Stimulated activated CD4-positive, alpha-beta T cell treated with anti-CD3 and anti-CD28 coated beads, Interleukin-1b, Interleukin-23, amount 100 ng/mL, for 4 hours (primary cell): ENCODE results near the gene VWDE.
"Not testable (repeated sequence)": the region's sequence is repeated elsewhere in the genome, so short reads cannot be mapped to it uniquely, and the experiment has no call there.

ENCODE experiments used
- DNase-seq, 2 donors: peaks; one replicate each; pipeline ENCODE4 v3.0.0-alpha.2; 2020; ENCODE audit warnings: low read depth in 2 of 2

The VWDE gene

DNA sequence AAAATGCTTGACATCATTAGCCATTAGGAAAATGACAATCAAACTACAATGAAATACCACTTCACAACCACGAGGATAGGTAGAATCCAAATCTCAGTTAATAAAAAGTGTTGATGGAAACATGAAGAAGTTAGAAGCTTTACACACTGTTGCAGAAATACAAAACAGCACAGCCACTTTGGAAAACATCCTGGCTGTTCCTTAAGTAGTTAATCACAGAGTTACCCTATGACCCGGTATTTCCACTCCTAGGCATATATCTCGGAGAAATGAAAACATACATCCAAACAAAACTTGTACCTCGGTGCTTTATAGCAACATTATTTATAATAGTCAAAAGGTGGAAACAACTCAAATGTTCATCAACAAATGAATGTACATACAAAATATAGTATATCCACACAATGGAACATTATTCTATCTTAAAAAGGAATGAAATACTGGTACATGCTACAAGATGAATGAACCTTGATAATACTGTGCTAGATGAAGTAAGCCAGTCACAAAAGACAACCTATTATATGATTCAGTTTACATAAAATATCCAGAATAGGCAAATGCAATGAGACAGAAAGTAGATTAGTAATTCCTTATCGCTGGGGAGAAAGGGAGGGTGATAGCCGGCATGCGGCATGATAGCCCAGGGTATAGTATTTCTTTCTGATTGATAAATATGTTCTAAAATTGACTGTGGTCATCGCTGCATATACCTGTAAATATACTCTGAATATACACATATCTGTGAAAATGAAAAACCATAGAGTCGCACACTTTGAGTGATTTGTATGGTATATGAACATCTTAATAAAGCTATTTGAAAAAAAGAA lies 1.9 kb downstream of the VWDE start:
- no peak for DNase-seq

DNA sequence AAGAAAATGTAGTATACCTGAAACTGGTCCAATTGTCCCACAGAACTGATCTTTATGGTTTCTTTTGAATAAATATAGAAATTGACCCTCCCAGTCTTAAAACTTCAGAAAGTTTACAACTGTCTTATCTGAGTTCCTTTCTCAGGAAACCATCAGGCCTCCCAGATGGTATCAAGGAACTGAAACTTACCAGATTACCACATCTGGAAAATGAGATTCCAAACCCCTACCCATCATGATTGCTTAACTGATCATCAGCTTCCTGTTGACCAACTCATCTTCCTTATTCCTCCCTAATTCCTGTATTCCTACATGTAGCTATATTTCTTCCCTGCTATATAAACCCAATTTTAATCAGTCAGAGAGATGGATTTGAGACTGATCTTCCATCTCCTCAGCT lies 5.5 kb downstream of the VWDE start:
- no peak for DNase-seq

DNA sequence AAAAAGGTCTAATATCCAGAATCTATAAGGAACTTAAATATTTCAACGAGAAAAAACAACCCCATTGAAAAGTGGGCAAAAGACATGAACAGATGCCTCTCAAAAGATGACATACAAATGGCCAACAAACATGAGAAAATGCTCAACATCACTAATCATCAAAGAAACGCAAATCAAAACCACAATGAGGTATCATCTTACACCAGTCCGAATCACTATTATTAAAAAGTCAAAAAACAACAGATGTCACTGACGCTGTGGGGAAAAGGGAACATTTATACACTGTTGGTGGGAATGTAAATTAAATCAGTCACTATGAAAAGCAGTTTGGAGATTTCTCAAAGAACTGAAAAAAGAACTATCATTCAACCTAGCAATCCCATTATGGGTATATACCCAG lies 6.0 kb downstream of the VWDE start:
- no peak for DNase-seq

DNA sequence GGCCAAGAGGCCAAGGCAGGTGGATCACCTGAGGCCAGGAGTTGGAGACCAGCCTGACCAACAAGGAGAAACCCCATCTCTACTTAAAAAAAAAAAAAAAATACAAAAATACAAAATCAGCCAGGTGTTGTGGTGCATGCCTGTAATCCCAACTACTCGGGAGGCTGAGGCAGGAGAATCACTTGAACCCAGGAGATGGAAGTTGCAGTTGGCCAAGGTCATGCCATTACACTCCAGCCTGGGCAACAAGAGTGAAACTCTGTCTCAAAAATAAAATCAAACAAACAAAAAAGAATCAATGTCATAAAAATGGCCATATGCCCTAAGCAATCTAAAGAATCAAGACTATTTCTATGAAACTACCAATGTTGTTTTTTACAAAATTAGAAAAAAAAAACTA lies 7.0 kb downstream of the VWDE start:
- not testable (repeated sequence) for DNase-seq

DNA sequence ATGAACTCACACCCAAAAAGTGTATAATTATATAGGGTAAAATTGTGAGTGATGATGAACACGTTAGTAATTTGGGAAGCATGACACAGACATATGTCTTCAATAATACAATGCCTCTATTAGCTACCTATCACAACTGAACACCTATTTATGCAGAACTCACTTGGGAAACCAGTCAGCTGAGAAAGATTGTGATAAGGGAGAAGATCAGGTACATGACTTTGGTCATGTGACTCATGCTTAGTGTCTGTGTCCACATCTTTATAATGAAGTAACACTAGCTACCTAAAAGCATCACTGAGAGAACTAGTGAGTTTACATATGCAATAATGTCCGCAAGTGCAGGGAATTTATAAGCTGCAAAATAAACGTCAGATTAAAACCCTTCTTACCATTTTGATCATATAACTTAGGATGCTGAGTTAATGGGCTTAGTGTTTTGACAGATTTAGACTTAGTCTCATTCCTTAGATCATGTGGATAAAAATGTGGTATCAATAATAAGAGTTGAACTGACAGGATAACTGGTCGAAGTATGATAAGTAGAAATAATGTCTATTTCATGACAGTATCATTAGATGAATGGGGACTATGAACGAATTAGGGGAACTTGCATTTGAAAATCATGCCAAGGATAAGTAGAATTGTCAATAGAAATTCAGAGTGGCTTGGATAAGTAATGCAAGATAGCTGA lies 11.6 kb downstream of the VWDE start:
- no peak for DNase-seq

DNA sequence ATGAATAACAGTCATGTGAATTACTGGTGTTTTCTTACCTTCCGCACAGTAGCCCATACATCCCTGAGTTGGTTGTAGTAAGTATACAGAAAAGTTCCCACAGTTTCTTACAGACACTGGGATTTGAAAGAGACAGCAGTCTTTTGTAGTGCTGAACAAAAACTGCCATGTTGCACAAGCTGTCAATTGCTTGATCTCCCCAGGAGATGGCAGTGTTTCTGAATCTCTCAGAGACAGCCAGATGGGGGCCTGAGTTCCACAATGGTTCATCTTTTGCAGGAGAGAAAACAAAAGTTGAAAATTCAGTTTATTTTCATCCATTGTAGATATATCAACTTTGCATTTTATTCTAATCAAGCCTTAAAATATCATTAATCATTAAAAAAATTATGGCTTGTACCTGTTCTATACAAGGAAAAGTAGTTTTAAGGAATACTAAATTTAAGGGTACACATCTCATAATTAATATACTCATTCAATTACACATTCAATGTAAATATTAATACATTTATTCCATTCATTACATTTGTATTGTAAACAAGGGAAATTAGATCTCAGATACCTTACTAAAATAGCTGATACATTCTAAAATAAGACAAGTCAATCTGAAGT lies 14.5 kb downstream of the VWDE start:
- DNase-seq: no peak

DNA sequence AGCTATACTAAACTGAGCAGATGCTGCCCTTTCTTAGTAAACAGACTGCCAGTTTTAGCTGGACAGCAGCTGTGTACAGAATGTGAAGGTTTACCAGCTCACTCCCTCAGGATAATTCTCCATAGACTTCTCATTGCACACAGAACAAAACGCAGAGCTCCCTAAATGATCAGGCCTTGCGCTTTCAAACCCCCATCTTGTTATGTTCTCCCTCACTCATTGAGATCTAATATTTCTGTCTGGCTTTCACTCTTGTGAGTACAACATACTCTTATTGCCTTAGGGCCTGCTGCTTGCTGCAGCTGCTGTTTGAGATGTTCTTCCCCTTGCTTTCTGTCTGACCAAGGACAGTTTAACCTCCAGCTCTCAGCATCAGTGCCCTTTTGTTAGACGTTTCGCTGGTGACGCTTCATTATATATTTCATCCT lies 17.3 kb downstream of the VWDE start:
- no peak for DNase-seq

DNA sequence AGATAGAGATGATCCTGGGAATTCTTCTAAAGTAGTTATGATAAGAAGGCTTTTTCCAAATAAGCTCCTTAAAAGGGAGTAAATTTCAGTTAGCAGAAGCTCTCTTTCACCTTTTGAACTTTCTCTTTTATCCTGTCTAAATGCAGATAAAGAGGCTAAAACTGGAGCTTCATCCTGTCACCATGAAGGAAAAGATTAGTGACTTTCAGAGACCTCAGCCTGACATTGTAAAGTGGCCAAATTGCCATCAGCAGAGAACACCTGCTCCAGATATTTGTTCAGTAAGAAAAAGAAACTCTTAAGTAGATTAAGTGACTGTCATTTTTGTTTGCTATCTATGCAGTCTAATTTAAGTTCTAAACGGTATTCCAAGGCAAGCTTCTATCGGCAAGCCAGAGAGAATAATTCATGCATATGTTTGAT lies 18.3 kb downstream of the VWDE start:
- no peak for DNase-seq

DNA sequence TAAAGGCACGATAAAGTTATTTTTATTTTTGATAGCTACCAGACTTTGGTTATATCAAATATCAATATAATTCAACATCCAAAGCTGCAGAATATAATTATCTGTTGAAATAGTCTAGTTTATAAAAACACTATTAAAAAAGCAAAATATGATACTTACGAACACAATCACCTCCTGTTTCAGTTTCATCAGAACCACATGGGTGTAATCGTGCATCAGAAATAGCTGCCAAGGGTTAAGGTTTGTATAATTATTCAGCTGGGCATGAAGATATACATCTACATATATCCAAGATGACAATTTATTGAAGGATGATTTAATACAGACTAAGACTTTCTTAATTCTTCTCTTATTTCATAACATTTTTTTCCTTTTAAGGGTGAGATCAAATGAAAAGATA lies 20.3 kb downstream of the VWDE start:
- no peak for DNase-seq

DNA sequence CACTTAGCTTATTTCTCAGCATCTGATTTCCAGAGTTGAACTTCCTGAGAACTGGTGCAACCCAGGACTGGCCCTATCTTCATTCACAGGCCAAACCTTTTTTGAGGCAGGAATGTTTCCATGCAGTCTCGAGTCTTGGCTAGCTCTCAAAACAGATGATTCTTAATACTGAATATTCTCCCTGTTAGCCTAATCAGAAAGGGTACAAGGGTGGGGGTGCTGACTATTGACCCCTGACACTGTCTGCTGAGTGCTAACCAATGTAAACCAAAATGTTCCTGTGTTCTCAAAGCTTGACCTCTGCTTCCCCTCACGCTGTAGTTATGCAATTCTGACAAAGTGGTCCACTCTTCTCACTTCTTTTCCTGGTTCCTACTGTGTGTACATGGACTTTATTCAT lies 25.3 kb downstream of the VWDE start:
- no peak for DNase-seq

DNA sequence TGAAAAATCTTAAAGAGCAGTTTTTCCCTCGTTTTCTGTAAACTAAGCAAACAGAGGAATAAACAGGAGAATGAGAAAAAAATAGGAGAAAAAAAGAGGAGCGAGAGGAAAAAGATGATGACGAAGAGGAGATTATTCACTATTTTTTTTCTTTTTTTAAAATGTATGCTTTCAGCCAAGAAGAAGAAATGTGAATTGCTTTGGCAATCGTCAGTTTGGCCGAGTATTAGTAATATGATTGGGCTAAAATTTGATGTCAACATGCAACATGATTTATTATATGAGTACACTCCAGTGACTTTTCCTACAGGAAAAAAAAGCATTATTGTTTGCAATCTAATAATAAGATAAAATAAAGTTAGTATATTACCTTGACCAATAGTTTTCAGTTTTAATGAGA lies 26.3 kb downstream of the VWDE start:
- no peak for DNase-seq

DNA sequence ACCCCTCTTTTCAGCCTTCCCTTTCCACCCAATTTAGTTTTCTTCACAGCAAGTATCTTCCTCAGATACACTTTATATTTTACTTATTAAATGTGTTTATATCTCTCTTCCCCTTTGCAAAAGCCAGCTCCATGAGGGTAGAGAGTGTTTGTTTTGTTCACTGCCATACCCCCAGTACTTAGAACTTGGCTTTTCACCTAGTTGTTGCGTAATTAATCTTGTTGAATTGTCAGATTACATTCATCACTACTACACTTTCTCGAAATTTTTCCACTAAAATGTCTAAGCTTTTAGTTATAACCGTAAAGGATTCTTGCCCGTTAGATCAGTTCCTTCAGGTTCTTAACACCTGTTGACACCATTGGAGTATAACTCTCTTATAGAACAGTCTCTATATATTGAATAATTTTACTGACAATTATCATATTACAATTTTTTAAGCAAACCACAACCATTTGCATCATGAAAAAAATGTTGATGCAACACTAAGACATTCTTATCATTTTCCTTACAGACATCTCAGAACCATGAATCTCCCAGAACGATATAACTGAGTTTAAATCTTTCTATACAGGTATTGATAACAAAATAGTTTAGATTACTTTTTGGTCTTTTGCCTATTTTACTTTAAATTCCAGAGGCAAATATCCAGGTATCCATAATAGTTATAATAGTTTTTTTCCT lies 29.9 kb downstream of the VWDE start:
- DNase-seq: no peak

DNA sequence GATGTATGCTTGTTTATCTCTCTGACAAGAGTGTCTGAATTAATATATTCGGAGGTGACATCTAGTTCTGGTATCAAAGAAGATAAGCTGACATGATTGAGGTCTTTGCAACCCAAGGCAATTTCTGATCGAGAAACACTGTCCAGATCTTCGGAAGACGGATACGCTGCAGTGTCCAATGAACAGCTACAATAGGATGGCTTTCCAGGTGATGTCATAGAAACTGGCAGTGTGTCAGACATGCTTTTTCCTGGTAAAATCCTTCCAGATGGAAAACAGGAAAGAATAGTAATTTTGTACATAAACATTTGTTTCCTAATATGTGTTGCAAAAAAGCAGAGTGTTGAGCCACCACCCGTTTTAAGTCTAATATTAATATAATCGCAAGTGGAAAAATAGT lies 33.4 kb downstream of the VWDE start:
- DNase-seq: no peak

DNA sequence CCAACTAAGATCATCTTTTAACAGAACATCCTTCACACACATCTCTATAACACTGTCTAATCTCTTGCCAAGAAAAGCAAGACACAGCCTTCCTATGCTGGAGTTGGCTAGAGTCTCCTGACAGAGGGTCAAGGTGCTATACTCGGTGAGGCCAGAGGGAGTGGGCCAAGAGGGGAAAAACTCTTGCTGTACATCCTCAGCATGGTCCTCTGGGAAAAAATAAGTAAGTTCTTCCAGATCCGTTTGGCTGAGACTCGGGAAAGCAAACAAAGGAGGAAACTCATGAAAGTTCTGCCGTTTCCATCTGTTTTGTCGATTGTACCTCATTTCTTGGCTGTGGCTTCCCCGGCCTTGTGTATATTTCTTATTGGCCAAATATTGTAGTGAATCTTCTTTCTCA lies 33.9 kb downstream of the VWDE start:
- DNase-seq: no peak

DNA sequence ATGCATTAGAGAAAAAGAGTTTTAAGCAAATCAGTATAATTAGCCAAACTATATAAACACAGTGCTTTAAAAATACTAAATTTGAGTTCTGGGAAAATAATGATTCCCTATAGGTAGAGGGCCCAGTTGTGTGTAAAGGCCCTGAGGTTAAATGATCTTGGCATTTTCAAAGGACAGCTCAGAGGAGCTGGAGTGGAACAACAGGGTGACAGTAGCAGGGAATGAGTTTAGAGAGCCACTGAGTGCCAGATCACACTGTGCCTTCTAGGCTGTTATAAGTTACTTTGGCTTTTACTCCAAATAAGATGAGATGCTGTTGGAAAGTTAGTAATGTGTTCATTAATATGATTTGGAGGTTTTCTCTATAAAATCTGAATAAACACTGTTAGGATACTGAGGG lies 34.6 kb downstream of the VWDE start:
- no peak for DNase-seq

DNA sequence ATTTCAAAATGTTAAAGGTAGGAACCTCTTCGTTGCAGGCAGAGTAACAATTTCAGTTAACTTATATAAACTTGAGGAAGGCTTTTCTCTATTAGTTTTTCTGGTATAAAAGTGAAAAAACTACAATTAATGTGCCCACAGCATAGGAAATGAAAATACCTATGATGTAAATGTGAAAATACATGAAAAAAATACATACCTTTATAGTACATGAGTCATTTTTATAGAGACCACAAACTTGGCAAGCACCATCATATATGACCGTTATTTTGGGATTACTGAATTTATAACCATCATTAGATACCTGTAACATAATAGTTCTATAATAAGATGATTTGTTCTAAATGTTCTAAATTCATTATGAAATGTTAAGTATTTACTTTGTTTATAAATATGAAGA lies 42.7 kb downstream of the VWDE start:
- no peak for DNase-seq

DNA sequence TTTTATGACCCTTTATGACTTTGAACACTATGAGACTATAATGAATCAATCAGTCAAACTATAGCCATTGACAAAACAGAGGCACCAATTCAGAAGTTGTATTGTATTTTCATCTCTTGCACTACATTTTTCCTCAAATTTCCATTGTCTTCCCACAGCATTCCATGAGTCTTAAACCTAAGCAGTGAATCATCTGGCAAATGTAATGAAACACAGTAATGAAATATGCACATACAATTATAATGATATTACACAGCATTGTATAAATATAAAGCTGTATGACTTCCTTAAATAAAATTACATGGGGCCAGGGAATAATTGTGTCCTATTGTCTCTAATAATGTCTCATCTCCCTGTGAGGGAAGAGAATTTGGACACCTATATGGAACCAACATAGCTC lies 45.0 kb downstream of the VWDE start:
- DNase-seq: no peak

DNA sequence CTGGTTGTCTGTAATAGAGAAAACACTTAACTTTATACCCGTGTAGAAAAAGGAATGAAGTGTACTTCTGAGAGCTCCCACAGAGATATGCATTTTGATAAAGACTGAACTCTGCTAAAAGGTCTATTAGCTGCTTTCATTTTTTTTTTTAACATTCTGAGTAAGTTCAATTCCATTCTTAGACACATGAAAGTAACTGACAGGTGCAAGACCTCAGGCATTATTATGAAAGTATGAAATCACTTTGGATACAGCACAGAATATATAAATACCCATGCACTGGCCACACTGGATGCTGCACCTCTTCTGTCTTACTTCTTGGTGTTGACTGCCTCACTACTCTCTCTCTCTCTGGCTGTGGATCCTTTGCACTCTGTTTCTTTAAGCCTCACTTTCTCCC lies 46.2 kb downstream of the VWDE start:
- no peak for DNase-seq

DNA sequence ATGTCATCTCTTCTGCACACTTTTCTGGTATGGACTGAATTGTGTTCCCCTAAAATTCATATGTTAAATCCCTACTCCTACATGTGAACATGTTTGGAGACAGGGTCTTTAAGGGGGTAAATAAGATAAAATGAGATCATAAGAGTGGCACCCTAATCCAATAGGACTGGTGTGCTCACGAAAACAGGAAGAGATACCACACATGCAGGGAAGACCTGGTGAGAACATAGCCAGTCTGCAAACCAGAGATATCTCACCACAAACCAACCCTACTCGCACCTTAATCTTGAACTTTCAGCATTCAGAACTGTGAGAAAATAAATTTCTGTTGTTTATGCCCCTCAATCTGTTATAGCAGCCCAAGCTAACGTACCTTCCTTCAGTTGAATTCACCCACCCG lies 51.8 kb downstream of the VWDE start:
- no peak for DNase-seq

DNA sequence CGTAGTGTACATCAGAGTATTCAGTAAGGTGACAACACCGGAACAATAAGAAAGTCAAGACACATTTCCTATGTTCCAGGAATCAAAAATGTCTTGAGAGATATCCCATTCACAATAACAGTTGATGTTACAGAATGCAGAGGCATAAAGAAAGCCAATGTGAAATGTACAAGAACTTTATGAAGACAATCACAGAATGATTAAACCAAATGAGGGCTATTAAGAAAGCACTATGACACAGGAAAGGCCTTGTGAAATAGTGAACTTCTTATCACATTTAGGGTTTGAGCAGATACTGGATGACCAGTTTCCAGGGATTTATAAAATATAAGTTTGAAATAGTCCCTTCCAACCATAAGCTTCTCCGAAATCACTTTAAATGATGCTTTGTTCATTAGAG lies 52.7 kb downstream of the VWDE start:
- DNase-seq: no peak

DNA sequence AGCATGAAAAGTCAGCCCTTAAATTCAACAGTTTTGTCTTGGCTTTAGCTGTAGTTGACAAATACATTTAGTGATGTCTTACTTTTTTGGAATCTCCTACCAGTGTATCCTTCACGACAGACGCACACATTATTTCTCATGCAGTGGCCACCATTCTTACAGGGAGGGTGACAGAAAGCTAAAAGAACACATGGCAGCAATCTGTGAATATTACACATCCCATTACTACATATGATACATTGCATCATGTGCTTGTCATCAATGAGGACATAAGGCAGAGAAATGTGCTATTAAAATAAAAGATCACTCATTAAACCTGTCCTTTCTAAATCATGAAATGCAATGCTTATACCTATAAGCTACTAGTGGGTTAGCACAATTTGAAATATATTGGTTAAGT lies 66.6 kb downstream of the VWDE start:
- DNase-seq: no peak
